ENCODE results near the gene CPVL.

CPVL gene

GRCh38 chr7:28984631-28985030 is 161.7 kb downstream of the CPVL start:
- Histone ChIP-seq H3K4me3 (ENCODE audit: insufficient read length, low read depth) (no peak overlapping the region), H3K27me3 (ENCODE audit: insufficient read depth, insufficient read length) (no peaks in the 10 kb centered on the region), H3K4me1 (ENCODE audit: insufficient read depth, insufficient read length) (peaks cover 12% of the 10 kb centered on the region), H3K9me3 (ENCODE audit: insufficient read depth, low read length) (no peaks in the 10 kb centered on the region), H3K9ac (ENCODE audit: insufficient read length, low read depth) (no peak overlapping the region), H3K36me3 (ENCODE audit: insufficient read depth, insufficient read length, low read length) (no peaks in the 10 kb centered on the region)
- TF ChIP-seq ZNF274 (IDR thresholded peaks at IDR 0.05; ENCODE audit: low read depth, low read length) (no peak), SUZ12 (IDR thresholded peaks at IDR 0.05; ENCODE audit: extremely low read depth, insufficient read depth, insufficient read length) (no peak), YY1 (IDR thresholded peaks at IDR 0.05; ENCODE audit: insufficient read depth, insufficient read length) (no peak)
- peak; percentile 66 for DNase-seq (ENCODE audit: low read depth, low spot score)

GRCh38 chr7:28984217-28984616 is 162.1 kb downstream of the CPVL start:
- Histone ChIP-seq H3K9me3 (ENCODE audit: insufficient read depth, low read length) (no peaks in the 10 kb centered on the region), H3K9ac (ENCODE audit: insufficient read length, low read depth) (no peak overlapping the region), H3K27me3 (ENCODE audit: insufficient read depth, insufficient read length) (no peaks in the 10 kb centered on the region), H3K36me3 (ENCODE audit: insufficient read depth, insufficient read length, low read length) (no peaks in the 10 kb centered on the region), H3K4me3 (ENCODE audit: insufficient read length, low read depth) (no peak overlapping the region), H3K4me1 (ENCODE audit: insufficient read depth, insufficient read length) (peaks cover 12% of the 10 kb centered on the region)
- no peak for TF ChIP-seq ZNF274 (IDR thresholded peaks at IDR 0.05; ENCODE audit: low read depth, low read length)
- TF ChIP-seq YY1 (IDR thresholded peaks at IDR 0.05; ENCODE audit: insufficient read depth, insufficient read length): no peak
- no peak for TF ChIP-seq SUZ12 (IDR thresholded peaks at IDR 0.05; ENCODE audit: extremely low read depth, insufficient read depth, insufficient read length)
- DNase-seq (ENCODE audit: low read depth, low spot score): no peak

- no peak for DNase-seq (ENCODE audit: low read depth, low spot score)
- Histone ChIP-seq H3K9ac (ENCODE audit: insufficient read length, low read depth) (no peak overlapping the region), H3K27me3 (ENCODE audit: insufficient read depth, insufficient read length) (no peaks in the 10 kb centered on the region), H3K9me3 (ENCODE audit: insufficient read depth, low read length) (no peaks in the 10 kb centered on the region), H3K4me1 (ENCODE audit: insufficient read depth, insufficient read length) (peaks cover 12% of the 10 kb centered on the region), H3K36me3 (ENCODE audit: insufficient read depth, insufficient read length, low read length) (no peaks in the 10 kb centered on the region), H3K4me3 (ENCODE audit: insufficient read length, low read depth) (no peak overlapping the region)
- TF ChIP-seq ZNF274 (IDR thresholded peaks at IDR 0.05; ENCODE audit: low read depth, low read length): no peak
- TF ChIP-seq YY1 (IDR thresholded peaks at IDR 0.05; ENCODE audit: insufficient read depth, insufficient read length): no peak
- no peak for TF ChIP-seq SUZ12 (IDR thresholded peaks at IDR 0.05; ENCODE audit: extremely low read depth, insufficient read depth, insufficient read length)
Observed at GRCh38 chr7:28983396-28984190, 162.7 kb downstream of the CPVL start.

GRCh38 chr7:28981161-28981465 is 165.2 kb downstream of the CPVL start:
- Histone ChIP-seq H3K4me1 (ENCODE audit: insufficient read depth, insufficient read length) (peaks cover 12% of the 10 kb centered on the region), H3K9ac (ENCODE audit: insufficient read length, low read depth) (no peak overlapping the region), H3K27me3 (ENCODE audit: insufficient read depth, insufficient read length) (no peaks in the 10 kb centered on the region), H3K9me3 (ENCODE audit: insufficient read depth, low read length) (no peaks in the 10 kb centered on the region), H3K4me3 (ENCODE audit: insufficient read length, low read depth) (no peak overlapping the region), H3K36me3 (ENCODE audit: insufficient read depth, insufficient read length, low read length) (no peaks in the 10 kb centered on the region)
- DNase-seq (ENCODE audit: low read depth, low spot score): no peak
- no peak for TF ChIP-seq ZNF274 (IDR thresholded peaks at IDR 0.05; ENCODE audit: low read depth, low read length)
- TF ChIP-seq YY1 (IDR thresholded peaks at IDR 0.05; ENCODE audit: insufficient read depth, insufficient read length): no peak
- TF ChIP-seq SUZ12 (IDR thresholded peaks at IDR 0.05; ENCODE audit: extremely low read depth, insufficient read depth, insufficient read length): no peak

DNA sequence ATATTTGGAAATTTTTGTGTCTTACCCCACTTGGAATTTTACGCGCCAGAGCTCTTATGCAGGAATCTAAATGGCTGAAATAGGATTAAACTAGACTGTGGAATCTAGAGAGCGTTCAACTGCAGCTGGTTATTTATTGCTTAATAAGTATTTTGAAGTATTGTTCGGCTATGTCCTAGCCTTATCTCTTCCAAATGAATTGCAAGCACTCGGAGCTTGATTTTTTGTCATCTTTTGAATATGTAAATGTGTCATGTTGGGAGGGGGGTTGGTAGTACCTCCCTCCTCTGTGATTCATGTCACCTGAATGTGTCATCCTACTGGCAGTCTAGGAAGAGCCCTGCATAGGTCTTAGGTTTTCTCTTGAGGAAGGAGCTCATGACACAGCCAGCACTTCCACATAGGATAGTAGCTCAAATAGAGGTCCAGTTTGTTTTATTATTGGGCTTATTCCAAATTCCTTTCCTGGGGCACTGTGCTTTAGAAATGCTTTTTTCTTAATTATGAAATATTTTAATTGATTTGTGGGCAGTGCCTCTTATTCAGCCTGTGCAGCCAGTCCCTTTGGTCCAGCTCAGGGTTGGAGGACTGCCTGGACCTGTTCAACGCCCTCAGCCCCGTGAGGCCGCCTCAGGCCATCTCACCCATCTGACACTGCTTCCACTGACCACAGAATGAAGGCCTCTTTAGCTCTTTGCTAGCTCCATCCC is 165.7 kb downstream of the CPVL start:
- no peak overlapping the region for H3K9ac ChIP-seq (ENCODE audit: insufficient read length, low read depth)
- no peak for TF ChIP-seq ZNF274 (IDR thresholded peaks at IDR 0.05; ENCODE audit: low read depth, low read length)
- TF ChIP-seq SUZ12 (IDR thresholded peaks at IDR 0.05; ENCODE audit: extremely low read depth, insufficient read depth, insufficient read length): no peak
- TF ChIP-seq YY1 (IDR thresholded peaks at IDR 0.05; ENCODE audit: insufficient read depth, insufficient read length): no peak
- H3K27me3 ChIP-seq (ENCODE audit: insufficient read depth, insufficient read length): no peaks in the 10 kb centered on the region
- DNase-seq (ENCODE audit: low read depth, low spot score): no peak
- H3K36me3 ChIP-seq (ENCODE audit: insufficient read depth, insufficient read length, low read length): no peaks in the 10 kb centered on the region
- H3K4me1 ChIP-seq (ENCODE audit: insufficient read depth, insufficient read length): peaks cover 12% of the 10 kb centered on the region
- H3K9me3 ChIP-seq (ENCODE audit: insufficient read depth, low read length): peaks cover 3% of the 10 kb centered on the region; the same call in 1 of the 2 replicates
- no peak overlapping the region for H3K4me3 ChIP-seq (ENCODE audit: insufficient read length, low read depth)

DNA sequence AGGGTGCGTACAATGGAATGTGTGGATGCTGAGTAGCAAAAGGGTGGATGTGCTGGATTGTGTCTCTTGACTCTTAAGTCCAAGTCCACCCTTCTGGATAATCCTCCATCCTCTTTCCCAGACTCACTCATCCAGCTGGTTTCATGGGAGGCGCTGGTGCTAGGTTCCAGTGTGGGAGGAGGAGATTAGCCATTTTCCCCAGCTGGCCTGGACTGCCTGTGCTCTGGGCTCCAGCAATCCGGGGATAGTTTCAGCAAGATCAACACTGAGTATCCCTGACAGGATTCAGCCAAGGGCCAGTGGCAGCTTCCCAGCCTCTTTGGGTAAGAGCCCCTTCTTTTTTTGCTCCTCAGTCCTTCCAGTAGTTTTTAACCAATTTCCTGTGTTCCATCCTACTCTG is 166.6 kb downstream of the CPVL start:
- Histone ChIP-seq H3K4me3 (ENCODE audit: insufficient read length, low read depth) (no peak overlapping the region), H3K4me1 (ENCODE audit: insufficient read depth, insufficient read length) (peaks cover 8% of the 10 kb centered on the region), H3K36me3 (ENCODE audit: insufficient read depth, insufficient read length, low read length) (no peaks in the 10 kb centered on the region), H3K9me3 (ENCODE audit: insufficient read depth, low read length) (peaks cover 11% of the 10 kb centered on the region; the same call in 1 of the 2 replicates), H3K27me3 (ENCODE audit: insufficient read depth, insufficient read length) (no peaks in the 10 kb centered on the region), H3K9ac (ENCODE audit: insufficient read length, low read depth) (no peak overlapping the region)
- no peak for TF ChIP-seq ZNF274 (IDR thresholded peaks at IDR 0.05; ENCODE audit: low read depth, low read length)
- TF ChIP-seq YY1 (IDR thresholded peaks at IDR 0.05; ENCODE audit: insufficient read depth, insufficient read length): no peak
- no peak for DNase-seq (ENCODE audit: low read depth, low spot score)

GRCh38 chr7:28977881-28978280 is 168.5 kb downstream of the CPVL start:
- H3K4me3 ChIP-seq (ENCODE audit: insufficient read length, low read depth): no peak overlapping the region
- H3K27me3 ChIP-seq (ENCODE audit: insufficient read depth, insufficient read length): no peaks in the 10 kb centered on the region
- H3K4me1 ChIP-seq (ENCODE audit: insufficient read depth, insufficient read length): peaks cover 3% of the 10 kb centered on the region
- no peaks in the 10 kb centered on the region for H3K36me3 ChIP-seq (ENCODE audit: insufficient read depth, insufficient read length, low read length)
- DNase-seq (ENCODE audit: low read depth, low spot score): no peak
- H3K9me3 ChIP-seq (ENCODE audit: insufficient read depth, low read length): peaks cover 26% of the 10 kb centered on the region
- no peak overlapping the region for H3K9ac ChIP-seq (ENCODE audit: insufficient read length, low read depth)
- no peak for TF ChIP-seq ZNF274 (IDR thresholded peaks at IDR 0.05; ENCODE audit: low read depth, low read length)
